Stimulated activated CD8-positive, alpha-beta memory T cell treated with anti-CD3 and anti-CD28 coated beads, Interleukin-15, amount 100 ng/mL, for 4 hours (primary cell): ENCODE results near the gene KCTD7.
"Not testable (repeated sequence)": the region's sequence is repeated elsewhere in the genome, so short reads cannot be mapped to it uniquely, and the experiment has no call there.

Experiments
- DNase-seq, 2 donors: peaks; one replicate each; pipeline ENCODE4 v3.0.0-alpha.2; 2020; ENCODE audit warnings: low read depth in 2 of 2

Gene KCTD7

DNA sequence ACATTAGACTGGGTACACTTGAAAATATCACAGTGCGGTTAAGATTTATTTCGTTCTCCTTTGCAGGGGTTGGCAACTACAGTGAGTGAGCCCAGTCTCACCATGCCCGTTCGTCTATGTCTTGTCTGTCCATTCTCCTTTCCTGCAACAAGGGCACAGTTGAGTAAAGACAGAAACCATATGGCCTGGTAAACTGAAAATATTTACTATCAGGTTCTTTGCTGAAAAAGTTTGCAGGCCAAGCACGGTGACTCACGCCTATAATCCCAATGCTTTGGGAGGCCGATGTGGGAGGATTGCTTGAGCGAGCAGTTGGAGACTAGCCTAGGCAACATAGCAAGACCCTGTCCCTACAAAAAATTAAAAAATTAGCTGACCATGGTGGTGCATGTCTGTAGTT, 11.4 kb upstream of the KCTD7 start:
- no peak for DNase-seq

DNA sequence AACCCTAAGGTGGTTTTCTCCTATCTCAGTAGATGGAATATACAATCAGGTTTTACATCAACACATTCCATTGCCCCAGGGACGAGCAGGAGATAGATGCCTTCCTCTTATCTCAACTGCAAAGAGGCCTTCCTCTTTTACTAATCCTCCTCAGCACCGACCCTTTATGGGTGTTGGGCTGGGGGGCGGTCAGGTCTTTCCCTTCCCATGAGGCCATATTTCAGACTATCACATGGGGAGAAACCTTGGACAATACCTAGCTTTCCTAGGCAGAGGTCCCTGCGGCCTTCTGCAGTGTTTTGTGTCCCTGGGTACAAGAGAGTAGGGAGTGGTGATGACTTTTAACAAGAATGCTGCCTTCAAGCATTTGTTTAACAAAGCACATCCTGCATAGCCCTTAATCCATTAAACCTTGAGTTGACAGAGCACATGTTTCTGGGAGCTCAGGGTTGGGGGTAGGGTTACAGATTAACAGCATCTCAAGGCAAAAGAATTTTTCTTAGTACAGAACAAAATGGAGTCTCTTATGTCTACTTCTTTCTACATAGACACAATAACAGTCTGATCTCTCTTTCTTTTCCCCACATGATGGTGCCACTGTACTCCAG, 9.2 kb upstream of the KCTD7 start:
- not testable (repeated sequence) for DNase-seq

DNA sequence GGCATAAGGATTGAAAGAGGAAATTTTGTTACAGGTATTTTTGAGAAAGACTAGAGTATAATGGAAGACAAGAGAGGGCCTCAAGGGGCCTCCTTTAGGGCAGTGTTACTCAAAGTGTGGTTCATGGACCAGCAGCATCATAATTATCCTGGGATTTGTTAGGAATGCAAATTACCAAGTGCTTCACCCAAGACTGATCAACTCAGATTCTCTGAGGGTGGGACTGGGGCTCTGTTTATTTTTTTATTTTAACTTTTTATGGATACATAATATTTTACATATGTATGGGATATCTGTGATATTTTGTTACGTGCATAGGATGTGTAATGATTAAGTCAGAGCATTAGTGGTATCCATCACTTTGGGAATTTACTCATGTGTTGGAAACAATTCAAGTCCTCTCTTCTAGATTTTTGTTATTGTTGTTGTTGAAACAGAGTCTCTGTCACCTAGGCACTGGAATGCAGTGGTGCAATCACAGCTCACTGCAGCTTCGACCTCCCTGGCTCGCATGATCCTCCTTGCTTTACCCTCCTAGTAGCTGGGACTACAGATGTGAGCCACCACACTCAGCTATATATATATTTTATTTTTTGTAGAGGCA, 2.2 kb upstream of the KCTD7 start:
- DNase-seq: no peak

DNA sequence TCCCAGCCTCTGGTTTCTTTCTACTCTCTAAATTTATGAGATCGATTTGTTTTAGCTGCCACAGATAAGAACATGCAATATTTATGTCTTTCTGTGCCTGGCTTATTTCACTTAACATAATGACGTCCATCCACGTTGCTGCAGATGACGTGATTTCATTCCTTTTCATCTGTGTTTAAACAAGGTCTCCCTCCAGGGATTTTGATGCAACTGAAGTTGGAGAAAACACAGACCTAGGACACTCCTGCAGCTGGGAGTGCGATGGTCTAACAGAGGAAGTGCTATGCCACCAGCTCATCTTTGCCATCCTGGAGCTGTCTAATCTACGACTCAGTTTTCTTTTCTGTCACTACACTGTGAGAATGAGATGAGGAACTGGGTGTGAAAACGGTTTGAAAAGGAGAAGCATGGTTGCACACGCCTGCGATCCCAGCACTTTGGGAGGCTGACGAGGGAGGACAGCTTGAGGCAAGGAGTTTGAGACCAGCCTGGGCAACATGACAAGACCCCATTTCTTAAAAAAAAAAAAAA, 1.5 kb upstream of the KCTD7 start:
- DNase-seq: no peak

DNA sequence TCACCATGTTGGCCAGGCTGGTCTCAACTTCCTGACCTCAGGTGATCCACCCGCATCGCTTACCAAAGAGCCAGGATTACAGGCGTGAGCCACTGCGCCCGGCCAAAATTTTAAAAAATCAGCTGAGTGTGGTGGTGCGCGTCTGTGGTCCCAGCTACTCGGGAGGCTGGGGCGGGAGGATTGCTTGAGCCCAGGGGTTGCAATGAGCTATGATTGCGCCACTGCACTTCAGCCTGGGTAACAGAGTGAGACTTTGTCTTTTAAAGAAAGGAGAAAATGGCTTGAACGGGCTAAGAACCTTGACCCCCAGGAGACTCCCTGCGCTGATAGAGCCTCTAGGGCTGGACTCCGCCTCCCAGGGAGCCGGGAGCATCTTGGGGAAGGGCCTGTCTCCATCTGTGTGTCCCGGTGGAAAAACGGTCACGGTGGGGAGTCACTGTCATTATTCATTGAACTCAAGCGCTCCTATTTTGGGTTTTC, 760 bp upstream of the KCTD7 start:
- DNase-seq: no peak

DNA sequence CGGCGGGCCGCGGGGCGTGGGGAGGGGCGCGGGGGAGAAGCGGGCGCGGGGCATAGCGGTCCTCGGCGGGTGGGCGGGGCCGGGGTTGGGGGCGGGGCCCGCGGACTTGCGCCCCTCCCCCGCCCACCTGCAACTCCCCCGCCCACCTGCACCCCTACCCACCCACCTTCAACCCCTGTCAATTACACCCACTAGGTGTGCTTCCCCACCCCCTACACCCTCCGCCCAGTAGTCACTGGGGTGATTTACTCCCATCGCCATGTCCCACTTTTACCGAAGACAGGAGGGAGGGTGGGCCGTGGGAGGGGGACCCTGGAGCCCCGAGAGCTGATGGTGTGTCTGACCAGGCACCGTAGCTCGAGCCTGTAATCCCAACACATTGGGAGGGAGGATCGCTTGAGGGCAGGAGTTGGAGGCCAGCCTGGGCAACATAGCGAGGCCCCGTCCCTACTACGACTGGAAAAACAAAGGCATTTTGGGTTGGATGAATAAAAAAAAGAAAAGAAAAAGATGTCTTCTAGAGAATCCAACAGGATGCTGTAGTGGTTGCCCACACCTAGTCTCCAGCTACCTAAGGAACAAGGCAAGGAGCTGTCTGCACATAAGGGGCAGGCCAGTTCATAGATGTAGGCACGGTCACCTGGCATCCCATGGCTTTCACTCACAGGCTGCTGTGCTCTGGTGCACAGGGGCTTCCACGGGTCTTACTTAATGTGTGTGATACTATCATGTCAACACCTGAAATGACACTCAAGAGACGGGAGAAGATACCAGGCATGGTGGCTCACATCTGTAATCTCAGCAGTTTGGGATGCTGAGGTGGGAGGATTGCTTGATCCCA, 761 bp downstream of the KCTD7 start:
- no peak for DNase-seq

DNA sequence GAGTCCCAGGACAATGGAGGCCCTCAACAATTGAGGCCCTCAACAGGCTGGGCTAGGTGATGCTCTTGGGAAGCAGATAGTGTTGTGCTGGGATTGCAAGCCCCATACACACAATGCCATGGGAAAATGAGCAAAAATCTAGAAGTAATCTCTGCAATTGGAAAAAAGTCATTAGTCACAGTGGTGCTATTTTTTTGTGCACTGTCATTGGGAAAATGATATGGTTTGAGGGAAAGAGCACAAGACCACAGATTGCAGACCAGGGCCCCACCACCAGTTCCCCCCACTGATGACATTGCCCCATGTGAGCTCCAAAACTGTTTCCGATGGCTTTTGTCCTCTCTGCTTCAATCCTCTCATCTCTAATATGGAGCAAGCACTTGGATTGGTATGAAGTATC, 1.9 kb downstream of the KCTD7 start:
- no peak for DNase-seq

DNA sequence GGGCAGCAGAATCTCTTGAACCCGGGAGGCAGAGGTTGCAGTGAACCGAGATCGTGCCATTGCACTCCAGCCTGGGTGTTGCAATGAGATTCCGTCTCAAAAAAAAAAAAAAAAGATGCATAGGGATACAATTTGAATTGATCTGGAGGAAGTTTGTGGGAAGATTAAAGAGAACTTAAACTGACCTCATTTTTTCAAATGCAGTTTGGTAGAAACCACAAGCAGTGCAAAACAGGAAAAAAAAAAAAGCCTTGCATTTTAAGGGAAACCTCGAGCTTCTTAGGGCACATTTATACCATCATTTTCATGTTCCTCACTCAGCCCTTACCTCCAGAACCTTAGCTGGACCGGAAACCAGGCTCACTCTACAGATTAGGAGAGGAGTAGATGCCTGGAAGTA, 2.8 kb downstream of the KCTD7 start:
- no peak for DNase-seq

DNA sequence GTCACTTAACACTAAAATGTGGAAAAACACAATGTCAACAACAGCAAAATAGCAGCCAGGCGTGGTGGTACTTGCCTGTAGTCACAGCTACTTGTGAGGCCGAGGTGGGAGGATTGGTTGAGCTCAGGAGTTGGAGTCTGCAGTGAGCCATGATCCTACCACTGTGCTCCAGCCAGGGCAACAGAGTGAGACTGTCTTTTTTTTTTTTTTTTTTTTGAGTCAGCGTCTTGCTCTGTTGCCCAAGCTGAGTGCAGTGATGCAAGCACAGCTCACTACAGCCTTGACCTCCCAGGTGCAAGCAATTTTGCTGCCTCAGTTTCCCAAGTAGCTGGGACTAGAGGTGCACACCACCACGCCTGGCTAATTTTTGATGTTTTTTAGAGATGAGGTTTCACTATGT, 6.1 kb downstream of the KCTD7 start:
- DNase-seq: no peak

DNA sequence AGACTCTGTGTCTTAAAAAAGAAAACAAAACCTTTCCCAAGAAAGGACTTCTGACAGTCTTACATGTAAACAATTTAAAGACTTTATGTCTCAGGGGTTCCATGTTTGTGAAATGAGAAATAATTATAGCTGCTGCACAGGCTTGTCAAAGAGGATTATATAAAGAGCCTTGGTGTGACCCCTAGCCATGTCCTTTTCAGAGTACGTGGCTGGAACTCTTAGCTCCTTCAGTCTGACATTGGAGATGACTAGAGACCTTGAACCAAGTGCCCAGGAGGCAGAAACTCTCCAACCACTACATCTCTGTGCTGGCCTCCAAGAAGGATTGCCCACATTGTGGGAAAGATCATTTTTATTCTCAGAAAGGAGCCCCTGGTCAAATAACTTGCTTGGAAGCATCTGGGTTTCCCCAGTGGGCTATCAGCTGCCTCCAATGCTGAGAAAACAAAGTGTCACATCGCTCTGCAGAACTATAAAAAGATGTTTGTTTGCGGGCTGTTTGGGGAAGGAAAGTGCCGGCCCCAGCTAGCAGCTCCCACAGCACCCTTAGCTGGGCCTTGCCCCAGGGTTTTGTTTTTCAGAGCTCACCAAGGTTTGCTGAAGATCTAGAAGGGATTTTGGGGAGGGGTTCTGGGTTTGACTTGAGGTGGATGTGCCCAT, 6.8 kb downstream of the KCTD7 start:
- DNase-seq: not testable (repeated sequence)

DNA sequence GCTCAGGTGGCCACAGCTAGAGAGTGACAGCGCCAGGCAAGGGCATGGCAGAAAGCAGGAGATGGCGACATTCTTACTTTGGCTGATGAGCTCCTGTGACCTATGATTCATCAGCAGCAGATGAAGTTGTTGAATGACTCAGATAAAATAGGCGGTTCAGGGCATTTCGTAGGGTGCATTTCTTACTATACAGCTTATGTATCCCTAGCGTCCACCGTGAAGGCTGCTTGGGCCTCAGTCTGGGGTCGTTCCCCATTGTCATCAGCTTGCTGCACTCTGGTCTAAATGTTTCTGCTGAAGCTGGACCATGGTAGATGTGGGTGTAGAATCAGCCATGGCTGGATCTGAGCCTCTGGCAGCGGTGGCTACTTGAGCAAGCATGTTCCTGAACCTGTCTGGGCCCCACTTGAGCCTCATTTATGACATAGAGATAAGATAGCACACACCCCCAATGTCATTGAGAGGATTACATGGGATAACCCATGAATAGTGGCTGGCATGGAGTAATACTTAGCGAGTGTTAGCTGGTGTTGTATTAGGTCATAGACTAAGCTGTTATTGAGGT, 7.4 kb downstream of the KCTD7 start:
- DNase-seq: not testable (repeated sequence)

DNA sequence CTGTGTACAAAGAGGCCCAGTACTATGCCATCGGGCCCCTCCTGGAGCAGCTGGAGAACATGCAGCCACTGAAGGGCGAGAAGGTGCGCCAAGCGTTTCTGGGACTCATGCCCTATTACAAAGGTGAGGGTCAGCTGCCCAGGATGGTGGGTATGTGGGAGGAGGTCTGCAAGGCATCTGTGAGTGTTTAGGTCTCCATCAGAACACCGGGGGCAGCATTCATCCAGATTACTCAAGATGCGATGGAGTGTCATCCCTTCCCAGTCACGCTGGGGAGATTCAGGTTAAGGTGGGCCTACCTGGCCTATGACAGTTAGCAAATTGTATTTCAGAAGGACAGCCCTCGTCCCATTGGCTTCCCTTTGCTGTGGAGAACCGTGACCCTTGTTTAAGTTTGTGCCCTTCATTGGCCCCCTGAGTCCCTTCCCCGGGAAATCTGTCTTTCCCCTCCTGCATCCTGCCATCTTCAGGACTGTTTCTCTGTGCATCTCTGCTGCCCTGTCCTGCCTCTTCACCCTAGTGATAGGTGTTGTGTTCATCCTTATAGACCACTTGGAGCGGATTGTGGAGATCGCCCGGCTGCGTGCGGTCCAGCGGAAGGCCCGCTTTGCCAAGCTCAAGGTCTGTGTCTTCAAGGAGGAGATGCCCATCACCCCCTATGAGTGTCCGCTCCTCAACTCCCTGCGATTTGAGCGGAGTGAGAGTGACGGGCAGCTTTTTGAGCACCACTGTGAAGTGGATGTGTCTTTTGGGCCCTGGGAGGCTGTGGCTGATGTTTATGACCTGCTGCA, 9.8 kb downstream of the KCTD7 start:
- no peak for DNase-seq

DNA sequence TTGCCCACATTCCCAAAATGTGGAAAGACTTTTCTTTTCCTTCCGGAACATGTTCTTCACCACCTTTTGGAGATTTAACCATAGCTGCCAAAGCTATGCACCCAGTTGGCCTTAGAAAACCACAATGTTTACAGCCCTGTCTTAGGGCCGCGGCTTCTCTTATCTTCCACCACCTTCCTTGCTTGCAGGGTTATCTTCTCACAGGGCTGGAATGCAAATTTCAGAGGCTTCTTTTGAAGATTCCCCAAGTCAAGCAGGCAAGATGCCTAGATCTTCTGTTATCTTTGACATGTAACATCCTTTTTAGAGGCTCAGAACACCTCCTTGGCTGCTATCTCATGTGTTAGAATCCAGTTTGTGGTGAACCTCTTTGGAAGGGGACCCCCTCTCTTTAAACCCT, 11.1 kb downstream of the KCTD7 start:
- DNase-seq: no peak

DNA sequence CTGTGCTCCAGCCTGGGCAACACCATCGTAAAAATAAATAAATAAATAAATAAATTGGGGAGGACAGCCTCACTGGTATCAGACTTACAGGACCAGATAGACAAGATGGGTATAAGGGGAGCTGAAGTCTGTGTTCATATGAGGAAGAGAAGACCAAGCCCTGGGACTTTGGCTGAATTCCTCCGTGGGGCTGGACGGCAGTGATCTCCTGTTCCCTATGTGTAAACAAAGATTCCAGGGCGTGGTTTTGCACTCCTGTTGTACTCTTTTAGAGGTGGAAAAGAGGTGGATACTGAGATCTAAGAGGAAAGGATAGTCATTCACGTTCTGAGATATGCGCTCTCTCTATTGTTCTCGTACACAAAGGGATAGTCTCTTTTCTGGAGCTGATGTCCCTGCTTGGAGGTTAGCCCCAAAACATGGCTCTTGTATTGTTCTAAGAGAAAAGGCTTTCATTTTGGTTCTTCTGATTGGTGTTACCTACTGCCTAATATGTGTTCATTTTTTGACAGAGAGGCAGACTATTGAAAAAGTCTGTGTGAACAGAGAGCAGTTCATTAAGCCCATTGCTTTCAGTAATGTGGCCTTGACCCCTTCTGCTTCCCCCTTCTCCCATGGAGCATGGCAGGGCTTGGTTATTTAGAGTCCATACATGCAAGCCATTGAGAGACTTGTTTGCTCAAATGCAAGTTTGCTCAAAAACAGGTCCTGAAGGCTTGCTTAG, 12.3 kb downstream of the KCTD7 start:
- DNase-seq: no peak

DNA sequence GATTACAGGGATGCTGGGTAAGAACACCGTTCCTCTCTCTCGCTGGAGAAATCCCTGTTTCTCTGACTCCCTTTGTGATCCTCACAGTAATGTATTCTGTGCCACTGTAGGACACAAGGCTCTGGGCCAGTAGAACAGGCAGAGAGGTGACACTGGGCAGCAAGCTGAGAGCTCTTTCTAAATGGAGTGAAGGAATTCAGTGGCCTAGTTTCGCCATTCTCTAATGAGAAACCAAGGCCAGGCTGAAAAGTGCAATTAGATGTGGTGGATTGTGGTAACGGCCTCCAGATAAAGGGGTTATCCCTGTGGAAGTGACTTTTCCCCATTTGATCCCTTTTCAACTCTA, 12.8 kb downstream of the KCTD7 start:
- no peak for DNase-seq

DNA sequence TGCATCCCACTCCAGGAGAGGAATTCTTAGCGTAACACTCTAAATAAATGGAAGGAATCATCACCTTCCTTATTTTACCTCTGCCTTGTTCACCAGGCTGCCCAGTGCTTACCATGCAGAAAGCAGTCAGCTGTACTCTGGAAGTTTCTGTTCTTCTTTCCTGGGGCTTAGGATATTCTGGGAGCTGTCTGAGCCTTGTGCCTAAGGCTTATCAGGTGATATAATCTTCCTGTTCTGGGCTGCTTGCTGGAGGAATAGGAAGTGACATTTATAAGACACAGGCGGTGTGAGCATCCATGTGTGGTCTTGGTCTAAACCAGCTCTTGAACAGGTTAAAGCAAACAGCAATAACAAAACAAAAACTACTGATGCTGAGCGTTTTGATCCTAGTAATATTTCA, 13.5 kb downstream of the KCTD7 start:
- no peak for DNase-seq

DNA sequence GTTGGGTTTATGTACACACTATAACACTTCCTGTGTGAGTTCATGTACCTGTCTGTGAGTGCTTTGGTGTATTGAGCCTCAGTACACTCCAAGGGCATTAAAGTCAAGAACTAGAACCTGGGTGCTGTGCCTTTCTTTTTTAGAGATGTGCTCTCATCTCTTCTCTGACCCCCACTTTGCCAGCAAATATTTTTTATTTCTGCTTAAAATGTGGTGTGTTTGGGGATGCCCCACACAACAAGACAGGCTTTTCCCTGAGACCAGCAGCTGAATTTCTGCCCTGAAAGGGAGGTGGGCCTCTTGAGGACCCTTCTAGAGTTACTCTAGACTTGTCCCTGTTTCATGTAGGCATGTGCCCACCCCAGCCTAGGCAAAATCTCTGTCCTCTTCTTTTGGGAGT, 14.3 kb downstream of the KCTD7 start:
- no peak for DNase-seq

DNA sequence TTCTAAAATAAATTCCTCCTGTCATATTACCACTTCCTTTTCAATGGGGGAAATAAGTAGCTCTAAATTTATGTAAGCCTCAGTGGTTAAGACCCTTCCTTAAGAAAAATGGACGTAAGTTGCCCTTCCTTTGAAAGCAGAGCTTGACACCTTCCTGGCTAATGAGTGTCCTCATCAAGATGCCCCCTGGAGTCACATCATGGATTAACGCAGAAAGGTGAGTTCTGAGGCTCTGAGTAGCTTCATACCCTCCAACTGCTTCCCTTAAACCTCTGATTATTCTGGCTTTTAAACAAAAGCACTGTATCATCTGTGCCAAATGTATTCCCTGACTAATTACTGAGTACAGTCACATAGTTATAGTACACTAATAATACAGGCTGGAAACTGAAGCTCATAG, 14.7 kb downstream of the KCTD7 start:
- no peak for DNase-seq

DNA sequence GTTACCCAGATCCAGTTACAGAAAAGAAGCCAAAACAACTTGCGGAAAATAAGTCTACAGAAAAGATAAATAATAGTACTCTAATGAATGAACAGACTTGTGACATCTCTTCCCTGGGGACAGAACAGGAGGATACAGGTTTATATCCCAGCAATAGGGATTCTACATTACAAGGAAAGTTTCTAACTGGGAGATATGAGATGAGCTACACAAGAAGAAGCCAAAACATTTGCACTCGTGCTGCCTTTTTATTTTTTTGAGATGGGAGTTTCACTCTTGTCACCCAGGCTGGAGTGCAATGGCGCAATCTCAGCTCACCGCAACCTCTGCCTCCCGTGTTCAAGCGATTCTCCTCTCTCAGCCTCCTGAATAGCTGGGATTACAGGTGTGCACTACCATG, 22.3 kb downstream of the KCTD7 start:
- not testable (repeated sequence) for DNase-seq

DNA sequence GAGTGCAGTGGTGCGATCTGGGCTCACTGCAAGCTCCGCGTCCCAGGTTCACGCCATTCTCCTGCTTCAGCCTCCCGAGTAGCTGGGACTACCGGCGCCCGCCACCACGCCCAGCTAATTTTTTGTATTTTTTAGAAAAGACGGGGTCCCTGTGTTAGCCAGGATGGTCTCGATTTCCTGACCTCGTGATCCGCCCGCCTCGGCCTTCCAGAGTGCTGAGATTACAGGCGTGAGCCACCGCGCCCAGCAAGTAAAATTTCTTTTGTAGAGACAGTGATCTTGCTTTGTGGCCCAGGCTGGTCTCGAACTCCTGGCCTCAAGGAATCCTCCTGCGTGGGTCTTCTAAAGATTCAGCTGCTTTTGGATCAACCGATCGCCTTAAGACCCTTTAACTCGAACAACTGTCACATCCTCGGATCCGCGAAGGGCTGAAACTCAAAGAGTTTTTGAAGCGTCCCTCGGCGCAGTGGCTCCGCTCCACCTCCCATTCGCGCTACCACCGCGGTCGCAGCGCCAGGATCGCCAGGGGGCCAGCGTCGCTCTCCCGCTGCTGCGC, 25.1 kb downstream of the KCTD7 start:
- not testable (repeated sequence) for DNase-seq
